ENCODE data around the gene CSDE1.

The CSDE1 gene

DNA sequence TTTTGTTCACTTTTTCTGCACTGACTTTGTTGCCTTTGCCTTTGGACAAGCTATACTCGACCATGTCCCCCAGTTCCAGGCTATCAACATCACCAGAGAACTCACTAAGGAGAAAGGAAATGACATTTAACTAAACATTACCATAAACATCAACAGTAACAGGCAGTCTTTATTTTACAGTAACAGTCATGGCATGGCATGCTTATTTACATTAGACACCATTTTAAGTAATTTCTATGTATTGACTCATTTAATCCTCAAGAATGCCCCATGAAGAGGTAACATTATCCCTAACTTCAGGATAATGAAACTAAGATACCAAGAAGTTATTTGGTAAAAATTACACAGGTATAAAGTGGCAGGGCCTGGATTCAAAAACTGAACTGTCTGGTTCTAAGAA lies 32.6 kb downstream of the CSDE1 start:
- Histone ChIP-seq H3K79me2 (ENCODE audit: control insufficient read depth, low read length) (peaks cover 6% of the 10 kb centered on the region; the same call in 1 of the 2 replicates), H3K36me3 (ENCODE audit: control insufficient read depth, low read length) (peaks cover 97% of the 10 kb centered on the region), H3K4me3 (ENCODE audit: low read length) (no peak overlapping the region), H3K9me2 (replicated peaks; ENCODE audit: control insufficient read depth, low read length) (no peaks in the 10 kb centered on the region), H3F3A (ENCODE audit: control insufficient read depth, insufficient read depth) (peaks cover 7% of the 10 kb centered on the region; the same call in 1 of the 2 replicates), H3K4me2 (ENCODE audit: low read length) (no peak overlapping the region), H4K20me1 (ENCODE audit: control insufficient read depth, insufficient read depth, low read depth, low read length) (no peaks in the 10 kb centered on the region), H3K27ac (ENCODE audit: low read depth, low read length) (no peak overlapping the region), H3K27me3 (ENCODE audit: control insufficient read depth, low read length) (no peaks in the 10 kb centered on the region), H3K9me3 (ENCODE audit: control insufficient read depth, insufficient read depth, low read length) (no peaks in the 10 kb centered on the region), H3K4me1 (ENCODE audit: control insufficient read depth, low read length) (no peaks in the 10 kb centered on the region)
- TF ChIP-seq, protein P1, sequence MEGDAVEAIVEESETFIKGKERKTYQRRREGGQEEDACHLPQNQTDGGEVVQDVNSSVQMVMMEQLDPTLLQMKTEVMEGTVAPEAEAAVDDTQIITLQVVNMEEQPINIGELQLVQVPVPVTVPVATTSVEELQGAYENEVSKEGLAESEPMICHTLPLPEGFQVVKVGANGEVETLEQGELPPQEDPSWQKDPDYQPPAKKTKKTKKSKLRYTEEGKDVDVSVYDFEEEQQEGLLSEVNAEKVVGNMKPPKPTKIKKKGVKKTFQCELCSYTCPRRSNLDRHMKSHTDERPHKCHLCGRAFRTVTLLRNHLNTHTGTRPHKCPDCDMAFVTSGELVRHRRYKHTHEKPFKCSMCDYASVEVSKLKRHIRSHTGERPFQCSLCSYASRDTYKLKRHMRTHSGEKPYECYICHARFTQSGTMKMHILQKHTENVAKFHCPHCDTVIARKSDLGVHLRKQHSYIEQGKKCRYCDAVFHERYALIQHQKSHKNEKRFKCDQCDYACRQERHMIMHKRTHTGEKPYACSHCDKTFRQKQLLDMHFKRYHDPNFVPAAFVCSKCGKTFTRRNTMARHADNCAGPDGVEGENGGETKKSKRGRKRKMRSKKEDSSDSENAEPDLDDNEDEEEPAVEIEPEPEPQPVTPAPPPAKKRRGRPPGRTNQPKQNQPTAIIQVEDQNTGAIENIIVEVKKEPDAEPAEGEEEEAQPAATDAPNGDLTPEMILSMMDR (IDR thresholded peaks at IDR 0.05; ENCODE audit: low read depth, low read length, poor library complexity, severe bottlenecking), result no peak
- no peak for TF ChIP-seq EZH2phosphoT487 (IDR thresholded peaks at IDR 0.05; ENCODE audit: borderline replicate concordance, low read length)

DNA sequence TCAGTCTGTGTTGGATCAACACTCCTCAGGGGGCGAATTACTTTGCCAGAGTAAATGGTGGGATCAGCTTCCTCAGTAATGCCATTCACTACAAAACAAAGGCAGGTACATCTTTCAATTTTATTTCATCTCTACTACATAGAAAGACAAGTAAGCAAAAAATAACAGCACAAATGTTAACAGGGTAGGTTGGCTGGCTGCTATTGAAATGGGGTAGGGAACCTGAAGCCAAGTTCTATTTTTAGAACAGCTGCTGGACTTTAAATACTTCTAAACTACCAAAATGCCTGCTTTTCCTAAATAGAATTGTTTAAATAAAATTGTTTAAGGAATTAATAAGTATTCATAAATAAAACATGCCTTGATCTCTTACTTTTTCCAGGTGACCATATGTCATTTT lies 33.9 kb downstream of the CSDE1 start:
- no peak for TF ChIP-seq EZH2phosphoT487 (IDR thresholded peaks at IDR 0.05; ENCODE audit: borderline replicate concordance, low read length)
- TF ChIP-seq, protein P1 (IDR thresholded peaks at IDR 0.05; ENCODE audit: low read depth, low read length, poor library complexity, severe bottlenecking), result no peak
- Histone ChIP-seq H3K36me3 (ENCODE audit: control insufficient read depth, low read length) (peaks cover 97% of the 10 kb centered on the region), H3K4me1 (ENCODE audit: control insufficient read depth, low read length) (no peaks in the 10 kb centered on the region), H3K4me3 (ENCODE audit: low read length) (no peak overlapping the region), H3K9me2 (replicated peaks; ENCODE audit: control insufficient read depth, low read length) (no peaks in the 10 kb centered on the region), H3K79me2 (ENCODE audit: control insufficient read depth, low read length) (no peaks in the 10 kb centered on the region), H4K20me1 (ENCODE audit: control insufficient read depth, insufficient read depth, low read depth, low read length) (no peaks in the 10 kb centered on the region), H3K27me3 (ENCODE audit: control insufficient read depth, low read length) (no peaks in the 10 kb centered on the region), H3K9me3 (ENCODE audit: control insufficient read depth, insufficient read depth, low read length) (no peaks in the 10 kb centered on the region), H3K27ac (ENCODE audit: low read depth, low read length) (no peak overlapping the region), H3F3A (ENCODE audit: control insufficient read depth, insufficient read depth) (peaks cover 18% of the 10 kb centered on the region), H3K4me2 (ENCODE audit: low read length) (no peak overlapping the region)

- Histone ChIP-seq H3K4me3 (ENCODE audit: low read length) (no peak overlapping the region), H3K9me3 (ENCODE audit: control insufficient read depth, insufficient read depth, low read length) (no peaks in the 10 kb centered on the region), H3K79me2 (ENCODE audit: control insufficient read depth, low read length) (no peaks in the 10 kb centered on the region), H3K27me3 (ENCODE audit: control insufficient read depth, low read length) (no peaks in the 10 kb centered on the region), H3K9me2 (replicated peaks; ENCODE audit: control insufficient read depth, low read length) (no peaks in the 10 kb centered on the region), H3K4me1 (ENCODE audit: control insufficient read depth, low read length) (no peaks in the 10 kb centered on the region), H3F3A (ENCODE audit: control insufficient read depth, insufficient read depth) (peaks cover 21% of the 10 kb centered on the region), H3K27ac (ENCODE audit: low read depth, low read length) (no peak overlapping the region), H4K20me1 (ENCODE audit: control insufficient read depth, insufficient read depth, low read depth, low read length) (no peaks in the 10 kb centered on the region), H3K36me3 (ENCODE audit: control insufficient read depth, low read length) (peaks cover 97% of the 10 kb centered on the region), H3K4me2 (ENCODE audit: low read length) (no peak overlapping the region)
- no peak for TF ChIP-seq EZH2phosphoT487 (IDR thresholded peaks at IDR 0.05; ENCODE audit: borderline replicate concordance, low read length)
- TF ChIP-seq, protein P1 (IDR thresholded peaks at IDR 0.05; ENCODE audit: low read depth, low read length, poor library complexity, severe bottlenecking), result no peak
These were observed 34.3 kb downstream of the CSDE1 start for GRCh38 chr1:114723457-114723856.
